GM23338 (cell line): Measurements from ENCODE around the gene SORBS2. TPM values are rescaled to one million over a fixed set of nuclear protein-coding genes. Genes with fewer than 3 reads are reported as not detected.

Source experiments
- CTCF ChIP-seq, 2 experiments: fragments of 200-600 bp in 1 of 2; sonication (generic) in 1 of 2; conservative IDR thresholded peaks; 2 replicates each; pipeline versions ENCODE4 v1.5.1 to v1.6.1; 2016 to 2017; ENCODE audit warnings: antibody characterized with exemption in 2 of 2, low read depth in 2 of 2, mild to moderate bottlenecking in 2 of 2, moderate library complexity in 1 of 2
- EZH2phosphoT487 ChIP-seq: fragments of 200-600 bp; sonication (generic); IDR thresholded peaks from one replicate; pipeline ENCODE4 v1.8.1; 2018; ENCODE audit warnings: antibody characterized with exemption; ENCODE audit not compliant: unreplicated experiment
- JUNB ChIP-seq: IDR thresholded peaks from one replicate; pipeline ENCODE4 v1.6.1; 2016; ENCODE audit warnings: antibody characterized with exemption; ENCODE audit not compliant: unreplicated experiment
- NANOG ChIP-seq: IDR thresholded peaks from 2 replicates; pipeline ENCODE4 v1.6.1; 2016; ENCODE audit warnings: antibody characterized with exemption, borderline replicate concordance
- POLR2AphosphoS5 ChIP-seq: IDR thresholded peaks from 2 replicates; pipeline ENCODE4 v1.6.1; 2016; ENCODE audit warnings: antibody characterized with exemption, low read depth
- ZNF114 ChIP-seq: fragments of 250-450 bp; sonication (Bioruptor Pico); IDR thresholded peaks from 2 replicates; pipeline ENCODE4 v1.5.0; 2020; ENCODE audit warnings: mild to moderate bottlenecking, moderate library complexity
- ZNF462 ChIP-seq: fragments of 250-450 bp; sonication (Bioruptor Pico); IDR thresholded peaks from 2 replicates; pipeline ENCODE4 v1.5.0; 2020; ENCODE audit warnings: mild to moderate bottlenecking, moderate library complexity
- polyA plus RNA-seq: library from polyadenylated mRNA; unstranded; fragments of >200 nt; fragmentation: Nextera tagmentation; extraction: Ambion mirVana; gene quantifications from 2 replicates; pipeline ENCODE4 v1.2.1, GENCODE V29; 2016
- total RNA-seq: library from RNA; depleted of rRNA; stranded (reverse); fragments of >200 nt; shearing (Covaris generic); gene quantifications from 2 replicates; pipeline ENCODE4 v1.2.3, GENCODE V29; 2014

Gene SORBS2
- total and polyA plus RNA-seq, 2 experiments from 2014 or later, result 17.8 to 27.6 TPM

GRCh38 chr4:185849664-185850550 is 37.9 kb upstream of the SORBS2 start (continued):
- TF ChIP-seq ZNF462 (CRISPR knock-in tag) (no peak), EZH2phosphoT487 (no peak), POLR2AphosphoS5 (no peak), CTCF (conservative IDR thresholded peaks at IDR 0.05; ENCODE audit: low read depth in 2 of 2) (no peak), JUNB (no peak), NANOG (no peak), ZNF114 (no peak)
